HG03521 (cell line): ENCODE results near the gene C1orf87.

Experiments used
- ATAC-seq: cut with Tn5 transposase; IDR thresholded peaks from one replicate; pipeline ENCODE4 v1.9.1; 2021; ENCODE audit warnings: mild to moderate bottlenecking, moderate library complexity; ENCODE audit not compliant: unreplicated experiment

Gene C1orf87, protein sequence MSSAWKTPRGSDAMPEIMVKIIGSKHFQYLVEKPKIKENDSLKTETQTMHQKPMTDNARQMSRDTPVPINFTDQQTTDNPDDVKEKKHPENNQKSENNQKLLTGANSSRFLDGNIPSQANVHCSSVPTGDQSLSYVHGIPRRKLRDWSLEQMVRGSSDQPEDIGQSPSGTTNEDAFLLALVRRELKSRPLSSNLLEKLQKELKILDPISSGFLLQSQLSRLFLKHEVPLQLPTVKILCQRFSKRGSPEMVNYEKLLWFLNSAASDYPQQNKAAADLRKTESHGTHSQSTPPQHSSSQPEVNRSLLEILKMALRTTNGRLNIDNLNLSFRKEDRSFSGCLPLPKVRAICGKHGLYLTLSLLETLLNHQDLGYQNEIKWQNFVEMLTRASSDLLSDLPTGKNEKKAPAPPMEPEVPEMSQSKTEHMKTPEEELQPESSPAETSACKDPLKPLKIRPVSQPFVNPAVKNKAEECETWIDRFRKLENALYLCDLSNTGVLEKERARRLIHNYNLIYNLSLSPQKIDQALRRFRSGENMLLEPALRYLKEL

DNA sequence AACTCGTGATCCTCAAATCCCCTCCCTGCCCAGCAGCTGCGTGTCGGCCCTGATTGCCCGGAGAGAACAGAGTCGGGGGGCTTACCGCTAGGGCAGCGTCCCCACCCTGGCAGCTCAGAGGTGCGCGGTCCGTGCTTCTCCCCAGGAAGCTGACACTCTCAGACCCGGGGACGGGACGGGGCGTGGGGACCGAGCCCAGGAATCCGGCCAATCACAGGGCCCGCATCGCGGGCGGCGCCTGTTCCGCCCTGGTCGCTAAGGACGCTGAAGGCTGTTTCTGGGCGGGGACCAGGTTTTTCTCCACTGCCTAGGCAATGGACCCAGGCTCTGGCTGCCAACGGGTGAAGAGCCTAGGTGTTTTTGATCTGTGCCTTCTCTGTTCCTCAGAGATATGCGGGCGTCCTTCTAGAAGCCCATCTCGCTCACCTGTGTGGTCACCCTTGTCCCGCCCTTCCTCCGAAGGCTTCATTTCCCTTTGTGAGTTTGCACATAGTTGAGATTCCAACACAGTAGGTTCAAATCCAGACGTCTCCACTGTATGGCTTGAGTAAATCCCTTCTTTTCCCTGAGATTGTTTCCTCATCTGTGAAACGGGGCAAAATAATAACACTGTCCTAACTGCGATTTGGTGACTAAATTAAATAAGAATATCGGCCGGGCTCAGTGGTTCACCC lies at the start of gene C1orf87:
TSS of gene C1orf87 (minus strand) at position 166 of the 674 bp plus-strand sequence. CDS start 1,127 bp downstream, outside the sequence.
- ATAC-seq = no peak

DNA sequence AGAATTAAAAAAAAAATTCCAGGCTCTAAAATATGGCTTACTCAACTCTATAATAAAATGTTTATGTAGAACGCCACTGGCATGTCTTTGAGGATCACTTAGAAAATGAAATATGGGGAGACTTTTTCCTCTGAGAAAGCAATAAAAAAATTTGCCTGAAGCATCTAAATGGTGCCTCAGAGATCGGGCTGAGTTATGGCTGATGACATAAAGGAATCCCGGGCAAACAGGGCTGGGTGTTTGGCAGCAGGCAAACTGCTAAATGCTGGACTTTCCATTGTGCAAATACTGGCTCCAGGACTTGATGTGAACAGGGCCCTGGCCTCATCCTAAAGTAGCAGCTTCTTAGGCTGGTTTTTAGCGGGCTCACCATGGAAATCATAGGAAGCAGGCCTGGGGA lies 44.5 kb upstream of the C1orf87 start:
- no peak for ATAC-seq

- no peak for ATAC-seq
These were observed 41.3 kb upstream of the C1orf87 start for GRCh38 chr1:60114745-60115318.

DNA sequence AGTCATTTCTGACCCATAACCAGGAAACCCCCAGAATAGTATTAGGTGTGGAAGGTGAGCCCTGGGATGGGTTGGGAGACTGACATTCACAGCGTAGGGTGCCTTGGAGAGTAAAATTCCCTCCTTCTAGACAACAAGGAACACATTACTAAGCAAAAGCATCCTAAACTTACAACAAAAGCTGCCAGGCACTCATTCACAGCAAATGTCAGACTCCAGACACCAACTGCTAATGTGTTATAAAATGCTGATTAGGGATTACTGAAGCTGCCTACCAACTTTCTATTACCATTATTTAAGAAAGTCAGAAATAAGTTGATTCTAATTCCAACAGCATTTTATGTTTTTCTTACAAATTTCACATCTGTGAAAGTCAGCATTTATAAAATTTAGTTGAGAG lies 40.0 kb upstream of the C1orf87 start:
- ATAC-seq = no peak

- ATAC-seq = no peak
These were observed 39.5 kb upstream of the C1orf87 start for GRCh38 chr1:60113028-60113427.

DNA sequence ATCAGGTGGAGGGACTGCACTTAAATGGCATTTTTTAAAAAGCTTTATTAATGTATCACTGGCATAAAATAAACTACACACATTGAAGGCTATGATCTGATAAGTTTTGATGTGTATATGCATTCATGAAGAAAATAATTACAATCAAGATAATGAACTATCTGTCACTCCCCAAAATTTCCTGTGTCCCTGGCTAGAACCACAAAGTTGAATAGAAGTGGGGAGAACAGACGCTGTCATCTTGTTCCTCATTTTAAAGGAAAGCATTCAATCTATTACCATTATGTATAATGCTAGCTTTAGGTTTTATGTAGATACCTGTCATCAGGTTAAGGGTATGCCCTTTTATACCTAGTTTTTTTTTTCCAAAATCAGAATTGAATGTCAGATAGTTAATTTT lies 38.1 kb upstream of the C1orf87 start:
- ATAC-seq = no peak

DNA sequence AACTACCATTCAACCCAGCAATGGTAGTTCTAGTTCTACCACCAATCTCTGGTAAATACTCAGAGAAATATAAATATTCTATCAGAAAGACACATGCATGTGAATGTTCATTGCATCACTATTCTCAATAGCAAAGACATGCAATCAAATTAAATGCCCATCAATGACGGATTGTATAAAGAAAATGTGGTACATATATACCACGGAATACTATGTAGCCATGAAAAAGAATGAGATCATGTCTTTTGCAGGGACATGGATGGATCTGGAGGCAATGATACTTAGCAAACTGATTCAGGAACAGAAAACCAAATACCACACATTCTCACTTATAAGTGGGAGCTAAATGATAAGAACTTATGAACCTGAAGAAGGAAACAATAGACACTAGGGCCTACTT lies 37.5 kb upstream of the C1orf87 start:
- no peak for ATAC-seq

GRCh38 chr1:60108196-60108595 lies 34.6 kb upstream of the C1orf87 start:
- no peak for ATAC-seq

DNA sequence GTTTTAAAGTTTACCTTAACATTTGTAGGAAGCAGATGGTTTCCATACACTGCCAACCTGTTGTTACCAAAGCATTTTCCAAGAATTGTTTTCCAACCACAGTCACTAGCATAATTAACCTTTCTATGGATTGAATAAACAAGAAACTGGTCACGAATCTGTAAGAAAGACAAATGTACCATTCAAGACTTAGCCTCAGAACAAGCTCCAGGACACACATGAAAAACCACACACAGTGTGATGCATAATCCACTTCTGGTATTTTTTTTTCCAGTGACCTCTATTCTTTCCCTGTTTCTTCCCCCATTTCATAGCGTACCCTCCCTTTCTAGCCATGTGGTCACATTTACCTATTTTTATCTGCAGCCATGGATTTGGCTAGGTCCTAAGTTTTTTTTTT lies 29.6 kb upstream of the C1orf87 start:
- ATAC-seq = no peak

DNA sequence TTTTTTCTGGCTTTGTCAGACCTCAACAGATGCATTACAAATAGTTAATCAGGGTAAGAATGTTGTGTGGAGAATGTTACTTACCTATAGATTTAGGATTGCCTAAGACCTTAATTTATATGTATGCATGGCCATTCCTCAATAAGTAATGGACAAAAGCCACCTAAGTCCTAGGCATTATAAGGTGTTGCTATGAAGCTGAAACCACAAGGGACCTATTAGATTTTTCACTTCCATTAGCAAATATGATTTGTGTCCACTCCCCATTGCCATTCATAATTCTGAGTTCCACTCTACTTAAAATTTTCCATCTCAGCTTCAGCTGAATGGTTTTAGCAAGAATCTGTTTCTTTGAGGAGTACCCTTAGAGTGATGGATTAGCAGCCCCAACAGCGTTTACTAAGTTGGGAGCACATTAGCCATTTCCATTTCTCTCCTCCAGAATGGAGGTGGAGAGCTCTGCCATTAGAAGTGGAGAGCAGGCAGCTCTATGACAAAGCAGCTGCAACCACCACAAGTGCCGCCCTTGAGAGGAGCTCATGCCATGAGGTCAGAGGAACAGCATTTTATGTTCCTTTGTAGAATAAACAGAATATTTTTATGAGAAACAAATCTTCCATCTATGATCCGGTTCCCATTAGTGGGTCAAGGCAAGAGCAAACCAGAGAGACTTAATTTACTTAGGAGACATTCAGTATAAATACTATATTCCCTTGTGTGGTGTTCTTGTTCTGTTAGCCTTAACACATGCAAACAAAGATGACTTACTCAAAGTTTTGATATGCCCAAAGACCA lies 28.9 kb upstream of the C1orf87 start:
- no peak for ATAC-seq

DNA sequence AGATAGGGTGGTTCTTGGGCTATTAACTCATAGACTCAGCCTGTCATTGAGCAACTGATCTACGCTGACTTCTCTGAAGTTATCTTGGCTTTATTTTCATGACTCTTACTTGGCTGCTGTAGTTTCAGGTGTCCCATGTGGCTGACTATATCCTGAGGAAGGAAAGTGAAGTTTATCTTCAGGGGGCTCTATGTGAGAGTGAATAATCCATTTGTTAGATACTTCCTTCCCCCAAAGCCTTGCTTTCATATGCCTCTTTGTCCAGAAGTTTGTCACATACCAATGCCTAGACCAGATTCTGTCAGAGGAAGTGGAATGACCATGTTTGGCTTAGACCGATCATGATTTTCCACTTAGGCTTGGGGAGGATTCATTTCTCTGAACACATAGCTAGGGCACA lies 27.9 kb upstream of the C1orf87 start:
- ATAC-seq = no peak

GRCh38 chr1:60091195-60091715 lies 17.7 kb upstream of the C1orf87 start:
- no peak for ATAC-seq

DNA sequence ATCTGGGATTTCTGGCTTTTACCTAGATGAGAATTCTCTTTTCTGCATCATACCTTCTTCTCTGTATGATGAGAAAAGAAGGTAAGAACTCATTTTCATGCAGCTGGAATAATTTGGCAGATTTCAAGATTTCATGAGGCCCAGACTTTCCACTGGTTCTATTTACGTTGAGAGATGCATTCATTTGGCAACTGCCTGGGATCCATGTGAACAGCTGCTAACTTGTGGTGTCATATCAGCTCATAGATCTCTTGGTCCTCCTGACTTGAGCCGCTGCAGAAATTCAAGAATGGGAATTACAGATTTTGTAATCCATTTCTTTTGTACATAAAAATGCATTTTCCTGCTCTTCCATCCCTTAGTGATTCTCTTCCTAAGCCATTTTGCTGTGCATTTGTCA lies 17.1 kb upstream of the C1orf87 start:
- no peak for ATAC-seq

- no peak for ATAC-seq
These were observed 15.1 kb upstream of the C1orf87 start for GRCh38 chr1:60088620-60089155.

DNA sequence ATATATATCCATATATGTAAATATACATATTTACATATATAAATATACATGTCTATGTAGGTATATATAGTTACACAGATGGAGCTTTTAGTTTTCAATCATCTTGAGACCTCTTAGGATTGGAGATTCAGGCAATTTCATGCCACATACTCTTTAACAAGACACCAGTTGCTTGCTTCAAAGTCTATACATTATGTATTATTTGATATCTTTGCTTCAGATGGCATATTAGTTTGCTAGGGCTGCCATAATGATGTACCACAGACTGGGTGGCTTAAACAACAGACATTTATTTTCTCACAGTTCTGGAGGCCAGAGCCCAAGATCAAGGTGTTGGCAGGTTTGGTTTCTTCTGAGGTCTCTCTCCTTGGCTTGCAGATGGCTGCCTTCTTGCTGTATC lies 14.1 kb upstream of the C1orf87 start:
- no peak for ATAC-seq

GRCh38 chr1:60078182-60078581 lies 4.6 kb upstream of the C1orf87 start:
- no peak for ATAC-seq

- ATAC-seq = no peak
These were observed 2.3 kb downstream of the C1orf87 start for GRCh38 chr1:60071296-60071695.

DNA sequence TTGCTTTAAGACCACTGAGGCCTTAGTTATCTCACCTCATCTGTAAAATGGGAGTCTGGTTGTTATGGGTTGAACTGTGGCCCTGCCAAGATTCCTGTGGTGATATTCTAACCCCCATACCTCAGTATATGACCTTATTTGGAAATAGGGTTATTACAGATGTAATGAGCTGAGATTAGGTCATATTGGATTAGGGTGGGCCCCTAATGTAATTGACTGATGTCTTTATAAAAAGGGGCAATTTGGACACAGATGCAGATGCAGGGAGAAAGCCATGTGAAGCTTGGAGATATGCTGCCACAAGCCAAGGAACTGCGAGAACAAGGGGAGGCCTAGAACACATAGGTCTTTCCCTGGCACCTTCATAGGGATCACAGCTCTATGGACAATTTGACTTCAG lies 3.9 kb downstream of the C1orf87 start:
- no peak for ATAC-seq

- no peak for ATAC-seq
These were observed 5.1 kb downstream of the C1orf87 start for GRCh38 chr1:60068393-60069045.

- ATAC-seq = no peak
These were observed 7.6 kb downstream of the C1orf87 start for GRCh38 chr1:60066001-60066400.
